K562 (cell line): ENCODE results near the gene ITPA. TPM values are rescaled to one million over a fixed set of nuclear protein-coding genes. Genes with fewer than 3 reads are reported as not detected.
A peak's percentile ranks its signal among the peaks of the same experiment; 100 is the strongest.

ENCODE experiments used
- ATF7 ChIP-seq: fragments of 450-650 bp; IDR thresholded peaks from 2 replicates; pipeline ENCODE4 v1.7.1; 2014; ENCODE audit warnings: mild to moderate bottlenecking, moderate library complexity
- CBX3 ChIP-seq, 2 experiments: IDR thresholded peaks; 1 replicate in 1 of 2; 2 replicates in 1 of 2; pipeline ENCODE4 v1.6.1; 2012; ENCODE audit warnings: inconsistent platforms in 2 of 2, low read length in 2 of 2, borderline replicate concordance in 1 of 2, control low read depth in 1 of 2
- CC2D1A ChIP-seq: fragments of 450-650 bp; IDR thresholded peaks from 2 replicates; pipeline ENCODE4 v1.6.1; 2017; ENCODE audit warnings: mild to moderate bottlenecking
- CREB1 ChIP-seq, 2 experiments: sonication (generic) in 1 of 2; formaldehyde crosslinking in 1 of 2; IDR thresholded peaks; 2 replicates each; pipeline versions ENCODE4 v1.6.1 to v1.8.0; 2012 to 2022; ENCODE audit warnings: inconsistent platforms in 1 of 2, mild to moderate bottlenecking in 1 of 2, missing genetic modification reagents in 1 of 2, moderate library complexity in 1 of 2
- ETS2 ChIP-seq: IDR thresholded peaks from 2 replicates; pipeline ENCODE4 v1.6.1; 2016; ENCODE audit warnings: borderline replicate concordance, missing genetic modification characterization, mild to moderate bottlenecking, moderate library complexity, missing compliant biosample characterization; ENCODE audit not compliant: poor library complexity, severe bottlenecking
- GABPA ChIP-seq: fragments of 200-800 bp; sonication (Bioruptor generic); conservative IDR thresholded peaks from 2 replicates; pipeline ENCODE4 v1.6.1; 2016; ENCODE audit warnings: low read depth, missing genetic modification characterization, missing compliant biosample characterization
- GABPB1 ChIP-seq: sonication (generic); formaldehyde crosslinking; IDR thresholded peaks from 2 replicates; pipeline ENCODE4 v1.8.0; 2022; ENCODE audit warnings: mild to moderate bottlenecking, missing genetic modification reagents
- HLTF ChIP-seq: fragments of 450-650 bp; IDR thresholded peaks from 2 replicates; pipeline ENCODE4 v1.6.1; 2016
- HMG20B ChIP-seq: fragments of 250-450 bp; sonication (Bioruptor Pico); IDR thresholded peaks from 2 replicates; pipeline ENCODE4 v1.5.0; 2021; ENCODE audit warnings: mild to moderate bottlenecking
- KHSRP ChIP-seq: fragments of 450-650 bp; IDR thresholded peaks from 2 replicates; pipeline ENCODE4 v1.6.1; 2017
- MAFF ChIP-seq: IDR thresholded peaks from 2 replicates; pipeline ENCODE4 v1.6.1; 2012; ENCODE audit warnings: low read length, improper control_type of control experiment
- SNIP1 ChIP-seq: fragments of 450-650 bp; IDR thresholded peaks from 2 replicates; pipeline ENCODE4 v1.7.1; 2017; ENCODE audit warnings: low read depth, mild to moderate bottlenecking
- TARDBP ChIP-seq: fragments of 450-650 bp; IDR thresholded peaks from 2 replicates; pipeline ENCODE4 v1.6.1; 2016
- U2AF2 ChIP-seq: fragments of 200-400 bp; formaldehyde crosslinking; optimal IDR thresholded peaks from 2 replicates; pipeline ENCODE3; 2017; ENCODE audit warnings: low read depth, mild to moderate bottlenecking, low read length
- ZBTB1 ChIP-seq: sonication (generic); formaldehyde crosslinking; IDR thresholded peaks from 2 replicates; pipeline ENCODE4 v1.8.1; 2023; ENCODE audit warnings: missing genetic modification reagents, low read depth, mild to moderate bottlenecking, borderline replicate concordance
- ZNF133 ChIP-seq: fragments of 250-450 bp; sonication (Bioruptor Pico); IDR thresholded peaks from 2 replicates; pipeline ENCODE4 v1.4.0; 2020; ENCODE audit warnings: mild to moderate bottlenecking
- ZNF24 ChIP-seq: fragments of 450-650 bp; IDR thresholded peaks from 2 replicates; pipeline ENCODE4 v1.6.1; 2016
- ZNF41 ChIP-seq: fragments of 250-450 bp; sonication (Bioruptor Pico); conservative IDR thresholded peaks from 2 replicates; pipeline ENCODE4 v1.4.0; 2020; ENCODE audit warnings: mild to moderate bottlenecking
- ZNF79 ChIP-seq: fragments of 250-450 bp; sonication (Bioruptor Pico); IDR thresholded peaks from 2 replicates; pipeline ENCODE4 v1.4.0; 2020; ENCODE audit warnings: low read depth, mild to moderate bottlenecking, moderate library complexity
- polyA plus RNA-seq, 8 experiments: library from polyadenylated mRNA; depleted of rRNA in 4 of 8; stranded (reverse) in 5 of 8; unstranded in 3 of 8; fragments of >200 nt; fragmentation: Nextera tagmentation in 2 of 8; fragmentation: Illumina TruSeq in 1 of 8; extraction: Ambion mirVana in 2 of 8; extraction: Trizol in 1 of 8; gene quantifications; 2 replicates each; pipeline versions ENCODE4 v1.2.1 to v1.2.3, GENCODE V29; 2011 to 2014; ENCODE audit warnings: inconsistent platforms in 1 of 8, missing spikeins in 1 of 8
- total RNA-seq, 7 experiments: library from RNA; depleted of rRNA in 6 of 7; stranded (reverse); fragments of >200 nt in 6 of 7; fragmentation: Illumina TruSeq in 2 of 7; extraction: Trizol in 2 of 7; gene quantifications; 2 replicates each; pipeline versions ENCODE4 v1.2.1 to v1.2.3, GENCODE V29; 2011 to 2021; ENCODE audit warnings: low replicate concordance in 1 of 7
- TF ChIP-seq, protein P1 (sequence below), 3 experiments: fragments of 200-800 bp in 1 of 3; fragments of 250-450 bp in 1 of 3; fragments of 450-650 bp in 1 of 3; sonication (Bioruptor Pico) in 1 of 3; sonication (Bioruptor generic) in 1 of 3; formaldehyde crosslinking in 1 of 3; IDR thresholded peaks; 2 replicates each; pipeline versions ENCODE4 v1.6.1 to v1.8.0; 2016 to 2022; ENCODE audit warnings: mild to moderate bottlenecking in 2 of 3, missing genetic modification characterization in 2 of 3, missing compliant biosample characterization in 1 of 3, moderate library complexity in 1 of 3
- TF ChIP-seq, protein P2 (sequence below): sonication (generic); formaldehyde crosslinking; IDR thresholded peaks from 2 replicates; pipeline ENCODE4 v1.8.1; 2022; ENCODE audit warnings: missing genetic modification reagents
- TF ChIP-seq, protein P3 (sequence below), 3 experiments: fragments of 200-800 bp in 1 of 3; sonication (Bioruptor generic) in 1 of 3; sonication (generic) in 1 of 3; formaldehyde crosslinking in 1 of 3; IDR thresholded peaks; 2 replicates each; pipeline versions ENCODE4 v1.6.1 to v1.8.0; 2016 to 2022; ENCODE audit warnings: mild to moderate bottlenecking in 2 of 3, missing compliant biosample characterization in 2 of 3, missing genetic modification characterization in 2 of 3, missing genetic modification reagents in 1 of 3

Gene ITPA
- total and polyA plus RNA-seq, 9 of the 15 experiments (the other 6 are each of a cell fraction or from before 2014, with no cell fraction given), result 5.0 to 79.7 (median 36.7) TPM

DNA sequence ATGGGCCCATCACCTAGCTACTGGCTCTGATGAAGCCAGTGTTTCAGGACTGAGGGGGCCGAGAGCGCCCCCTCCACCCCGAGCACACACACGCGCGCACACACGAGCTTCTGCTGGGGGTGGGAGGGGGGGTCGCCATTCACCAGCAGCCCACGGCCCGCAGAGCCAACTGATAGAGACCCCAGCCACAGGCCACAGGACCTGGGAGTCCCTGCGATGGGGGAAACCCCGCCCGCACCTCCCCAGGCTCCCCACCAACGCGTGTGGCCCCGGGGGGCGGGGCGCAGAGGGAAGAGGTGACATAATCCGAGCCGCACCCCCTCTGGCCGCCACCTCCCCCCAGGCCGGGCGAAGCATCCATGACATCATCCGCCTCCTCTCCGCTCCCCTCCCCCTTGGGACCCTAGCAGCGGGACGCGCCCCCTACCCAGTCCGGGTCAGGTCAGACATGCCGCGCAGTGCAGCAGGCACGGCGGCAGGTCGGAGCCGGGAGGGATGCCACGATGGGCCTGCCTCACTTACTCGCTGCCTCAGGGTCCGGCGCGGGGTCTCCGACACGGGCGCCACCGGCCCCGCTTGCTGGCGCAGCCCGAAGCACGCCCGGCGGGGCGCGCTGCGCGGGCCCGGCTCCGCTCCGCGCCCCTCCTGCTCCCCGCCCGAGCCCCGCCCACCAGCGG lies 36.2 kb upstream of the ITPA start, which contains the start of gene LZTS3 (continued):
- TF ChIP-seq CBX3 (IDR thresholded peaks at IDR 0.05; ENCODE audit: borderline replicate concordance in 1 of 2, low read length in 2 of 2) (no peak), ZNF133 (CRISPR knock-in tag) (no peak), U2AF2 (no peak), HMG20B (CRISPR knock-in tag) (no peak), ATF7 (peak; percentile 97), ZNF41 (no peak), KHSRP (no peak), ZNF79 (CRISPR knock-in tag) (no peak), TARDBP (no peak), GABPA (tag) (no peak), CC2D1A (no peak), CREB1 (IDR thresholded peaks at IDR 0.05) (0 out of 2 replicates have a peak, but pooled peaks have one; percentile 34), CREB1 (CRISPR knock-in tag; IDR thresholded peaks at IDR 0.05) (no peak; the same call in 1 of the 2 replicates), GABPB1 (CRISPR knock-in tag) (peak; percentile 73), HLTF (no peak), MAFF (no peak), ZBTB1 (CRISPR knock-in tag) (0 out of 2 replicates have a peak, but pooled peaks have one; percentile 14), ZNF24 (no peak), SNIP1 (no peak), ETS2 (tag) (no peak)
- TF ChIP-seq, protein P1, sequence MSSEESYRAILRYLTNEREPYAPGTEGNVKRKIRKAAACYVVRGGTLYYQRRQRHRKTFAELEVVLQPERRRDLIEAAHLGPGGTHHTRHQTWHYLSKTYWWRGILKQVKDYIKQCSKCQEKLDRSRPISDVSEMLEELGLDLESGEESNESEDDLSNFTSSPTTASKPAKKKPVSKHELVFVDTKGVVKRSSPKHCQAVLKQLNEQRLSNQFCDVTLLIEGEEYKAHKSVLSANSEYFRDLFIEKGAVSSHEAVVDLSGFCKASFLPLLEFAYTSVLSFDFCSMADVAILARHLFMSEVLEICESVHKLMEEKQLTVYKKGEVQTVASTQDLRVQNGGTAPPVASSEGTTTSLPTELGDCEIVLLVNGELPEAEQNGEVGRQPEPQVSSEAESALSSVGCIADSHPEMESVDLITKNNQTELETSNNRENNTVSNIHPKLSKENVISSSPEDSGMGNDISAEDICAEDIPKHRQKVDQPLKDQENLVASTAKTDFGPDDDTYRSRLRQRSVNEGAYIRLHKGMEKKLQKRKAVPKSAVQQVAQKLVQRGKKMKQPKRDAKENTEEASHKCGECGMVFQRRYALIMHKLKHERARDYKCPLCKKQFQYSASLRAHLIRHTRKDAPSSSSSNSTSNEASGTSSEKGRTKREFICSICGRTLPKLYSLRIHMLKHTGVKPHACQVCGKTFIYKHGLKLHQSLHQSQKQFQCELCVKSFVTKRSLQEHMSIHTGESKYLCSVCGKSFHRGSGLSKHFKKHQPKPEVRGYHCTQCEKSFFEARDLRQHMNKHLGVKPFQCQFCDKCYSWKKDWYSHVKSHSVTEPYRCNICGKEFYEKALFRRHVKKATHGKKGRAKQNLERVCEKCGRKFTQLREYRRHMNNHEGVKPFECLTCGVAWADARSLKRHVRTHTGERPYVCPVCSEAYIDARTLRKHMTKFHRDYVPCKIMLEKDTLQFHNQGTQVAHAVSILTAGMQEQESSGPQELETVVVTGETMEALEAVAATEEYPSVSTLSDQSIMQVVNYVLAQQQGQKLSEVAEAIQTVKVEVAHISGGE (CRISPR knock-in tag; IDR thresholded peaks at IDR 0.05), result no peak
- TF ChIP-seq, protein P2, sequence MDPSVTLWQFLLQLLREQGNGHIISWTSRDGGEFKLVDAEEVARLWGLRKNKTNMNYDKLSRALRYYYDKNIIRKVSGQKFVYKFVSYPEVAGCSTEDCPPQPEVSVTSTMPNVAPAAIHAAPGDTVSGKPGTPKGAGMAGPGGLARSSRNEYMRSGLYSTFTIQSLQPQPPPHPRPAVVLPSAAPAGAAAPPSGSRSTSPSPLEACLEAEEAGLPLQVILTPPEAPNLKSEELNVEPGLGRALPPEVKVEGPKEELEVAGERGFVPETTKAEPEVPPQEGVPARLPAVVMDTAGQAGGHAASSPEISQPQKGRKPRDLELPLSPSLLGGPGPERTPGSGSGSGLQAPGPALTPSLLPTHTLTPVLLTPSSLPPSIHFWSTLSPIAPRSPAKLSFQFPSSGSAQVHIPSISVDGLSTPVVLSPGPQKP, result 0 out of 2 replicates have a peak, but pooled peaks have one; percentile 69
- TF ChIP-seq, protein P3, sequence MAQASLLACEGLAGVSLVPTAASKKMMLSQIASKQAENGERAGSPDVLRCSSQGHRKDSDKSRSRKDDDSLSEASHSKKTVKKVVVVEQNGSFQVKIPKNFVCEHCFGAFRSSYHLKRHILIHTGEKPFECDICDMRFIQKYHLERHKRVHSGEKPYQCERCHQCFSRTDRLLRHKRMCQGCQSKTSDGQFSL (CRISPR knock-in tag; IDR thresholded peaks at IDR 0.05), result peak; percentile 81
- TF ChIP-seq, protein P3 (tag; IDR thresholded peaks at IDR 0.05), result no peak
